ENCODE measurements around the gene TMEM250. TPM values are rescaled to one million over a fixed set of nuclear protein-coding genes. Genes with fewer than 3 reads are reported as not detected.

TMEM250 gene
- total RNA-seq, 1 experiment from 2014 or later = 34.0 TPM

DNA sequence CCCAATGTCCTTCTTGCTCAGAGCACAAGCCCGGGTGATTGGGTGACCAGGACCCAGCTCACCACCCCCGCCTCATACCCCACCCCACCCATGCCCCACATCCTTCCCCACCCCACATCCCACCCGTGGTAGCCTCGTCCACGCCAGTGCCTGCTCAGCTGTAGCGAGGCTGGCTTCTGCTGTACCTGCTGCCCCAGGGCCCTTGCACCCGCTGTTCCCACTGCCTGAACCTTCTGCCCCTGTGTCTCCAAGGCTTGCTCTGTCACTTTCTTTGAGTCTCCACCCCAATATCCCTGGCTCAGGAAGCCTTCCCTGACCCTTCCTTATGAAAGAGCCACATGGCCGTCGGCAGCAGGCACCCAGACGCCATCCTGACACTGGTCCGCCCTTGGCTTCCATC is 20.5 kb downstream of the TMEM250 start:
- Histone ChIP-seq H3K4me3 (ENCODE audit: low read depth in 2 of 2, low read length in 2 of 2) (no peak overlapping the region), H3K27ac (ENCODE audit: low read length) (no peak overlapping the region), H3K9me3 (ENCODE audit: control insufficient read depth, insufficient read depth, low read depth, low read length) (no peaks in the 10 kb centered on the region), H3K4me1 (ENCODE audit: control insufficient read depth, insufficient read depth, low read length) (peaks cover 16% of the 10 kb centered on the region), H3K27me3 (ENCODE audit: control insufficient read depth, insufficient read depth, low read length) (no peaks in the 10 kb centered on the region), H3K36me3 (ENCODE audit: control insufficient read depth, insufficient read depth, low read length) (no peaks in the 10 kb centered on the region)
- ATAC-seq (no peak), DNase-seq (ENCODE audit: low read depth, low spot score) (no peak)
- POLR2A ChIA-PET = no interaction called here
- intact Hi-C loops (cut with micrococcal nuclease; ENCODE audit: unreplicated experiment) = no loop called here
- CTCF ChIA-PET = interaction anchor here (0.6 kb wide), 1 partner anchor 169 kb away, joined by 5 read pairs; no protein-coding TSS in a partner anchor
- TF ChIP-seq SIN3A (IDR thresholded peaks at IDR 0.05; ENCODE audit: borderline replicate concordance, insufficient read depth, low read depth, low read length) (no peak), POLR2AphosphoS5 (IDR thresholded peaks at IDR 0.05; ENCODE audit: low read depth, low read length) (no peak), TCF7L2 (IDR thresholded peaks at IDR 0.05; ENCODE audit: low read depth, low read length) (no peak)
- TF ChIP-seq, protein P1, sequence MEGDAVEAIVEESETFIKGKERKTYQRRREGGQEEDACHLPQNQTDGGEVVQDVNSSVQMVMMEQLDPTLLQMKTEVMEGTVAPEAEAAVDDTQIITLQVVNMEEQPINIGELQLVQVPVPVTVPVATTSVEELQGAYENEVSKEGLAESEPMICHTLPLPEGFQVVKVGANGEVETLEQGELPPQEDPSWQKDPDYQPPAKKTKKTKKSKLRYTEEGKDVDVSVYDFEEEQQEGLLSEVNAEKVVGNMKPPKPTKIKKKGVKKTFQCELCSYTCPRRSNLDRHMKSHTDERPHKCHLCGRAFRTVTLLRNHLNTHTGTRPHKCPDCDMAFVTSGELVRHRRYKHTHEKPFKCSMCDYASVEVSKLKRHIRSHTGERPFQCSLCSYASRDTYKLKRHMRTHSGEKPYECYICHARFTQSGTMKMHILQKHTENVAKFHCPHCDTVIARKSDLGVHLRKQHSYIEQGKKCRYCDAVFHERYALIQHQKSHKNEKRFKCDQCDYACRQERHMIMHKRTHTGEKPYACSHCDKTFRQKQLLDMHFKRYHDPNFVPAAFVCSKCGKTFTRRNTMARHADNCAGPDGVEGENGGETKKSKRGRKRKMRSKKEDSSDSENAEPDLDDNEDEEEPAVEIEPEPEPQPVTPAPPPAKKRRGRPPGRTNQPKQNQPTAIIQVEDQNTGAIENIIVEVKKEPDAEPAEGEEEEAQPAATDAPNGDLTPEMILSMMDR (IDR thresholded peaks at IDR 0.05) = no peak
- TF ChIP-seq, protein P2, sequence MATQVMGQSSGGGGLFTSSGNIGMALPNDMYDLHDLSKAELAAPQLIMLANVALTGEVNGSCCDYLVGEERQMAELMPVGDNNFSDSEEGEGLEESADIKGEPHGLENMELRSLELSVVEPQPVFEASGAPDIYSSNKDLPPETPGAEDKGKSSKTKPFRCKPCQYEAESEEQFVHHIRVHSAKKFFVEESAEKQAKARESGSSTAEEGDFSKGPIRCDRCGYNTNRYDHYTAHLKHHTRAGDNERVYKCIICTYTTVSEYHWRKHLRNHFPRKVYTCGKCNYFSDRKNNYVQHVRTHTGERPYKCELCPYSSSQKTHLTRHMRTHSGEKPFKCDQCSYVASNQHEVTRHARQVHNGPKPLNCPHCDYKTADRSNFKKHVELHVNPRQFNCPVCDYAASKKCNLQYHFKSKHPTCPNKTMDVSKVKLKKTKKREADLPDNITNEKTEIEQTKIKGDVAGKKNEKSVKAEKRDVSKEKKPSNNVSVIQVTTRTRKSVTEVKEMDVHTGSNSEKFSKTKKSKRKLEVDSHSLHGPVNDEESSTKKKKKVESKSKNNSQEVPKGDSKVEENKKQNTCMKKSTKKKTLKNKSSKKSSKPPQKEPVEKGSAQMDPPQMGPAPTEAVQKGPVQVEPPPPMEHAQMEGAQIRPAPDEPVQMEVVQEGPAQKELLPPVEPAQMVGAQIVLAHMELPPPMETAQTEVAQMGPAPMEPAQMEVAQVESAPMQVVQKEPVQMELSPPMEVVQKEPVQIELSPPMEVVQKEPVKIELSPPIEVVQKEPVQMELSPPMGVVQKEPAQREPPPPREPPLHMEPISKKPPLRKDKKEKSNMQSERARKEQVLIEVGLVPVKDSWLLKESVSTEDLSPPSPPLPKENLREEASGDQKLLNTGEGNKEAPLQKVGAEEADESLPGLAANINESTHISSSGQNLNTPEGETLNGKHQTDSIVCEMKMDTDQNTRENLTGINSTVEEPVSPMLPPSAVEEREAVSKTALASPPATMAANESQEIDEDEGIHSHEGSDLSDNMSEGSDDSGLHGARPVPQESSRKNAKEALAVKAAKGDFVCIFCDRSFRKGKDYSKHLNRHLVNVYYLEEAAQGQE (IDR thresholded peaks at IDR 0.05; ENCODE audit: insufficient read depth in 1 of 2, low read depth in 2 of 2, low read length in 1 of 2) = no peak
- in situ Hi-C loops (cut with HindIII; ENCODE audit: low pct_unique_long_range_greater_than_20kb, low sequenced_read_pairs) = no loop called here
- no TSS peak for BruUV-seq (replicated peaks)

DNA sequence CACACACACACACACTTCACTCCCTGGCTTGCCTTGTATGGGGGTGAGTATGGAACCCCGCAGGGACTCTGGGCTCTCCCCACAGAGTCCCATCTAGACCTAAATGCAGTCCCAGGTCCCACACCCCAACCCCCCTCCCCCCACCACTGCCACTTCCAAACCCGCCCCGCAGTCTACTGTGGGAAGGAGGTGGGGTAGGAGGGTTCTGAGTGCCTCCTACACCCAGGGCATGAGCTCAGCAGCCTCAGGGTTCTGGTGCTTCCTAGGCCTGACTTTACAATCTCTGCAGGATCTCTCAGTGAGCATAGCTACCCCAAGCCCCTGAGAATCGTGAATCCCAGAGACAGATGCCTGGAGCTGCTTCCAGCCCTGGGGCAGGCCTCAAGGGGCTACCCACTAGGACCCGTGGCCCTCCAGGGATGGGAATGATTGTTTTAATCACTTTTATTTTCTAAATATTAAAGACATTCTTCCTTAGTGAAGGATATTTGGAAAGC is 22.1 kb downstream of the TMEM250 start:
- H3K9me3 ChIP-seq (ENCODE audit: control insufficient read depth, insufficient read depth, low read depth, low read length) = no peaks in the 10 kb centered on the region
- intact Hi-C loops (cut with micrococcal nuclease; ENCODE audit: unreplicated experiment) = no loop called here
- no peaks in the 10 kb centered on the region for H3K36me3 ChIP-seq (ENCODE audit: control insufficient read depth, insufficient read depth, low read length)
- TF ChIP-seq POLR2AphosphoS5 (IDR thresholded peaks at IDR 0.05; ENCODE audit: low read depth, low read length) (no peak), TCF7L2 (IDR thresholded peaks at IDR 0.05; ENCODE audit: low read depth, low read length) (no peak), SIN3A (IDR thresholded peaks at IDR 0.05; ENCODE audit: borderline replicate concordance, insufficient read depth, low read depth, low read length) (no peak)
- TF ChIP-seq, protein P1 (IDR thresholded peaks at IDR 0.05) = no peak
- TF ChIP-seq, protein P2 (IDR thresholded peaks at IDR 0.05; ENCODE audit: insufficient read depth in 1 of 2, low read depth in 2 of 2, low read length in 1 of 2) = no peak
- ATAC-seq (no peak), DNase-seq (ENCODE audit: low read depth, low spot score) (no peak)
- BruUV-seq (replicated peaks) = no TSS peak
- no peak overlapping the region for H3K27ac ChIP-seq (ENCODE audit: low read length)
- no peak overlapping the region for H3K4me3 ChIP-seq (ENCODE audit: low read depth in 2 of 2, low read length in 2 of 2)
- in situ Hi-C loops (cut with HindIII; ENCODE audit: low pct_unique_long_range_greater_than_20kb, low sequenced_read_pairs) = no loop called here
- POLR2A ChIA-PET = no interaction called here
- no peaks in the 10 kb centered on the region for H3K27me3 ChIP-seq (ENCODE audit: control insufficient read depth, insufficient read depth, low read length)
- CTCF ChIA-PET = no interaction called here
- H3K4me1 ChIP-seq (ENCODE audit: control insufficient read depth, insufficient read depth, low read length) = peaks cover 31% of the 10 kb centered on the region

All from Panc1 (cell line).